ENCODE data around the gene TPO. TPM values are rescaled to one million over a fixed set of nuclear protein-coding genes. Genes with fewer than 3 reads are reported as not detected.

The TPO gene
- total and polyA plus RNA-seq, 8 donors, result 0.19 to 8.2 (median 0.49) TPM; not detected in 1

DNA sequence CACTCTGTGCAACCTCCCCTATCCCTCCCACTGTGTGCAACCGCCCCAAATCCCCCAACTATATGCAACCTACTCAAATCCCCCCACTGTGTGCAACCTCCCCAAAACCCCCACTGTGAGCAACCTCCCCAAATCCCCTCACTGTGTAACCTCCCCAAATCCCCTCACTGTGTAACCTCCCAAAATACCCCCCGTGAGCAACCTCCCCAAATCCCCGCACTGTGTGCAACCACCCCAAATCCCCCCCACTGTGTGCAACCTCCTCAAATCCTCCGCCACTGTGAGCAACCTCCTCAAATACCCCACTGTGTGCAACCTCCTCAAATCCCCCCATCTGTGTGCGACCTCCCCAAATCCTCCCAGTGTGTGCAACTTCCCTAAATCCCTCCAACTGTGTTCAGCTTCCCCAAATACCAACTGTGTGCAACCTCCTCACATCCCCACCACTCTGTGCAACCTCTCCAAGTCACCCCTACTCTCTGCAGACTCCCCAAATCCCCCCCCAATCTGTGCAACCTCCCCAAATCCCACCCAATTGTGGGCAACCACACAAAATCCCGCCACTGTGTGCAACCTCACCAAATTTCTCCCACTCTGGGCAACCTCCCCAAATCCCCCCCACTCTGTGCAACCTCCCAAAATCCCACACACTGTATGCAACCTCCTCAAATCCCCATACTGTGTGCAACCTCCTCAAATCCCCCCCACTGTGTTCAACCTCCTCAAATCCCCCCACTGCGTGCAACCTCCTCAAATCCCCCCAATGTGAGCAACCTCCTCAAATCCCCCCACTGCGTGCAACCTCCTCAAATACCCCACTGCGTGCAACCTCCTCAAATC, 114.1 kb downstream of the TPO start:
- Histone ChIP-seq H3K4me1 (no peaks in the 10 kb centered on the region), H3K36me3 (no peaks in the 10 kb centered on the region), H3K9me3 (no peaks in the 10 kb centered on the region), H3K27me3 (no peaks in the 10 kb centered on the region), H3K27ac (no peak overlapping the region), H3K4me3 (no peak overlapping the region)
- ATAC-seq (no peak), DNase-seq (peak in 1 of 6 donors; percentile 11), FAIRE-seq (no peak)
- 70 to 73% methylated on average over 9 of the region's 9 CpGs for WGBS, 2 donors
- intact Hi-C loops (cut with DNase I), result no loop called here
- TF ChIP-seq, protein P1, sequence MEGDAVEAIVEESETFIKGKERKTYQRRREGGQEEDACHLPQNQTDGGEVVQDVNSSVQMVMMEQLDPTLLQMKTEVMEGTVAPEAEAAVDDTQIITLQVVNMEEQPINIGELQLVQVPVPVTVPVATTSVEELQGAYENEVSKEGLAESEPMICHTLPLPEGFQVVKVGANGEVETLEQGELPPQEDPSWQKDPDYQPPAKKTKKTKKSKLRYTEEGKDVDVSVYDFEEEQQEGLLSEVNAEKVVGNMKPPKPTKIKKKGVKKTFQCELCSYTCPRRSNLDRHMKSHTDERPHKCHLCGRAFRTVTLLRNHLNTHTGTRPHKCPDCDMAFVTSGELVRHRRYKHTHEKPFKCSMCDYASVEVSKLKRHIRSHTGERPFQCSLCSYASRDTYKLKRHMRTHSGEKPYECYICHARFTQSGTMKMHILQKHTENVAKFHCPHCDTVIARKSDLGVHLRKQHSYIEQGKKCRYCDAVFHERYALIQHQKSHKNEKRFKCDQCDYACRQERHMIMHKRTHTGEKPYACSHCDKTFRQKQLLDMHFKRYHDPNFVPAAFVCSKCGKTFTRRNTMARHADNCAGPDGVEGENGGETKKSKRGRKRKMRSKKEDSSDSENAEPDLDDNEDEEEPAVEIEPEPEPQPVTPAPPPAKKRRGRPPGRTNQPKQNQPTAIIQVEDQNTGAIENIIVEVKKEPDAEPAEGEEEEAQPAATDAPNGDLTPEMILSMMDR (IDR thresholded peaks at IDR 0.05), result no peak

DNA sequence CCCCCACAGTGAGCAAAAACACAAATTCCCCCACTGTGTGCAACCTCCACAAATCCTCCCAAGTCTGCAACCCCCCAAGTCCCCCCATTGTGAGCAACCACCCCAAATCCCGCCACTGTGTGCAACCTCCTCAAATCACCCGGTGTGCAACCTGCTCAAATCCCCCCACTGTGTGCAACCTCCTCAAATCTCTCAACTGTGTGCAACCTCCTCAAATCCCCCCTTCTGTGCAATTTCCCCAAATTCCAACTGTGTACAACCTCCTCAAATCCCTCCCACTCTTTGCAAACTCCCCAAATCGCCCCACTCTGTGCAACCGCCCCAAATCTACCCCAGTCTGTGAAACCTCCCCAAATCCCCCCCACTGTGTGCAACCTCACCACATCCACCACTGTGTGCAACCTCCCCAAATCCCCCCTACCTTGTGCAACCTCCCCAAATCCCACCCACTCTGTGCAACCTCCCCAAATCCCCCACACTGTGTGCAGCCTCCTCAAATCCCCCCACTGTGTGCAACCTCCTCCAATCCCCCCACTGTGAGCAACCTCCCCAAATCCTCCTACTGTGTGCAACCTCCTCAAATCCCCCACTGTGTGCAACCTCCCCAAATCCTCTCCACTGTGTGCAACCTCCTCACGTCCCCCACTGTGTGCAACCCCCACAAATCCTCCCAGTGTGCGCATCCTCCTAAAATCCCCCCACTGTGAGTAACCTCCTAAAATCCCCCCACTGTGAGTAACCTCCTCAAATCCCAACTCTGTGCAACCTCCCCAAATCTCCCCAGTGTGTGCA, 115.2 kb downstream of the TPO start:
- DNase-seq, result peak in 1 of 6 donors; percentile 16
- intact Hi-C loops (cut with DNase I), result no loop called here
- no peak overlapping the region for H3K27ac ChIP-seq
- no peak overlapping the region for H3K4me3 ChIP-seq
- no peaks in the 10 kb centered on the region for H3K36me3 ChIP-seq
- H3K9me3 ChIP-seq, result no peaks in the 10 kb centered on the region
- H3K4me1 ChIP-seq, result no peaks in the 10 kb centered on the region
- no peak for ATAC-seq
- TF ChIP-seq, protein P1 (IDR thresholded peaks at IDR 0.05), result no peak
- no peak for FAIRE-seq
- 51 to 52% methylated on average over 6 of the region's 6 CpGs for WGBS, 2 donors
- no peaks in the 10 kb centered on the region for H3K27me3 ChIP-seq

DNA sequence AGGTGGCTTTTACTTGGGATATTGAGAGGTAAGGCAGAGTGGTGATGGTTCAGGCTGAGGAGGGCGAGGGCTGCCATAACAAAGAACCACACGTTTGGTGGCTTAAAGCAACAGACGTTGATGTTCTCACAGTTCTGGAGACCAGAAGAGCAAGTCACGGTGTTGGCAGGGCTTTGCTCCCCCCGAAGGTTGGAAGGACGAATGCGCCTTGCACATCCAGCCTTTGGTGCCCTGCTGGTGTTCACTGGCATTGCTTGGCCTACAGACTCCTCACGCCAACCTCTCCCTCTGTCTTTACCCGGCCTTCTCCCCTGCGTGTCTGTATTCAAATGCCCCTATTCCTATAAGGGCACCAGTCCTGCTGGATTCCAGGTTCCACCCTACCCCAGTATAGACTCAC, 125.4 kb downstream of the TPO start:
- Histone ChIP-seq H3K27ac (no peak overlapping the region), H3K9me3 (no peaks in the 10 kb centered on the region), H3K4me3 (no peak overlapping the region), H3K27me3 (no peaks in the 10 kb centered on the region), H3K4me1 (no peaks in the 10 kb centered on the region), H3K36me3 (no peaks in the 10 kb centered on the region)
- DNase-seq, result no peak
- no peak for FAIRE-seq
- TF ChIP-seq, protein P1 (IDR thresholded peaks at IDR 0.05), result no peak
- WGBS, 2 donors, result 38 to 39% methylated on average over 10 of the region's 10 CpGs
- intact Hi-C loops (cut with DNase I), result no loop called here
- ATAC-seq, result peak in 2 of 4 donors; percentile 35 to 59

DNA sequence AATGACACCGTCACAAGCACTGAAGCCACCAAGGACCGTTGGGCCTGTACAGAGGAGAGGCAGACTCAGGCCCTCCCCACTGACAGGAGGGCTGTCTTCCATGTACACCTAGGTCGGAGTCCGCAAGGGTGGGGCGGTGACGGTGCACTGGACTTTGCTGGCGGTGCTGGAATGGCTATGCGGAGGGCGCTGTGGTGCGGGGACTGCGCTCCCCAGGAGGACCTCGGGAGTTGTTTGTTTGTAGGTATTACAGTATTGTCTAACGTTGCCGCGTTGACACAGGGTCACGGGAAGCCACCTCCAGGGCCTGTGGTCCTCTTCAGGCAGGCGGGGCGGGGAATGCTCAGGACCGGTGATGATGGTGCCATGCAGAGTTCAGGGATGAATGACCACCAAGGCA, 126.2 kb downstream of the TPO start:
- 83 to 90% methylated on average over 19 of the region's 19 CpGs for WGBS, 2 donors
- intact Hi-C loops (cut with DNase I), result no loop called here
- H3K27ac ChIP-seq, result no peak overlapping the region
- H3K27me3 ChIP-seq, result no peaks in the 10 kb centered on the region
- H3K9me3 ChIP-seq, result no peaks in the 10 kb centered on the region
- no peak for DNase-seq
- FAIRE-seq, result no peak
- ATAC-seq, result no peak
- no peaks in the 10 kb centered on the region for H3K36me3 ChIP-seq
- H3K4me1 ChIP-seq, result no peaks in the 10 kb centered on the region
- no peak overlapping the region for H3K4me3 ChIP-seq
- TF ChIP-seq, protein P1 (IDR thresholded peaks at IDR 0.05), result no peak

Data from pancreas (tissue), 10 donors.